NCI-H2196 (cell line): ENCODE results near the gene TCTA.

Source experiments
- DNase-seq: peaks from one replicate; lab custom pipeline; 2025; ENCODE audit not compliant: unreplicated experiment; lab: John Stamatoyannopoulos, UW

TCTA gene

GRCh38 chr3:49456466-49456865, 44.2 kb downstream of the TCTA start:
- no peak for DNase-seq

GRCh38 chr3:49460188-49460890, 48.1 kb downstream of the TCTA start:
- no peak for DNase-seq

GRCh38 chr3:49460956-49461355, 48.7 kb downstream of the TCTA start:
- DNase-seq, result no peak

- DNase-seq, result no peak
These were observed 49.4 kb downstream of the TCTA start for GRCh38 chr3:49461443-49462171.

GRCh38 chr3:49462222-49462621, 50.0 kb downstream of the TCTA start:
- DNase-seq, result no peak

- no peak for DNase-seq
These were observed 53.2 kb downstream of the TCTA start for GRCh38 chr3:49465270-49466034.
